Urothelium cell line (cell line): ENCODE results near the gene RNF141.

Source experiments
- DNase-seq: peaks from one replicate; pipeline ENCODE4 v3.0.0; 2011; ENCODE audit warnings: low spot score, mixed read lengths
- FAIRE-seq: peaks from 2 replicates; lab custom pipeline; 2011; peaks lifted over from hg19 to GRCh38; lab: Jason Lieb, UNC

RNF141 gene

DNA sequence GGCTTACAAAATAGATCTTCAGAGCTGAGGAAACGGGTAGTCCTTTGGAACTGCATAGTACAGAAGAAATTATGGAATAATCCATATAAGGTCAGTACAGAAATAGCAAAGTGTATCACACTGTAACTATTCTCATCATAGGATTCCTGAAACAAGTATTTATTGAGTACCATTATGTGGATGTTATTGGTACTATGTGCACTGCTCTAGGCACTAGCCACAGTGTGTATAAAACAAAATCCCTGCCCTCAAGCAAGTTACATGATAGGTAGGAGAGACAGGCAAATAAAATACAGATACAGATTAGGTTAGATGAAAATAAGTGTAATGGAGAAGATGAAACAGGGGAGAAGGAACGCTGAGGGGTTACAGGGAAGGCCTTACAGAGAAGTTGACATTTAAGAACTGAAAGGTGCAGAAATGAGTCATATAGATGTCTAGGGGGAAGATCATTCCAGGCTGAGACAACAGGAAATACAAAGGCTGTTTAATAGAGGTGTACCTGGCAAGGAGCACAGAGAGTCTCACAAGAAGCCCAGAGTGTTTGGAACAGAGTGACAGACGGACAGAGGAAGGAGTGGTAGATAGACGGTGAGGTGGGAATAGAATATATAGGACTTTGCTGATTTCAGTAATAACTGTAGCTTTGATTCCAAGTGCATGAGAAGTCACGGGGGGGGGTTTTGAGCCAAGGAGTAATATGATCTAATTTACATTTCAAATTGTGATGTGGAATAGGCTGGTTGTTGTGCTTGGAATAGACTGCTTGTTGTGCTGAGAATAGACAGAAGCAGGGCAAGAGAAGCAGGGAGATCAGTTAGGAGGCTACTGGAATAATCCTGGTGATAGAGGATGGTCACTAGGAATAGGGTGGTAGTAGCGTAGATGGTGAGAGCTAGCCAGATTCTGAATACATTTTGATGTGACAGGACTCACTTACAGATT is 13.7 kb downstream of the RNF141 start:
- no peak for FAIRE-seq
- no peak for DNase-seq

DNA sequence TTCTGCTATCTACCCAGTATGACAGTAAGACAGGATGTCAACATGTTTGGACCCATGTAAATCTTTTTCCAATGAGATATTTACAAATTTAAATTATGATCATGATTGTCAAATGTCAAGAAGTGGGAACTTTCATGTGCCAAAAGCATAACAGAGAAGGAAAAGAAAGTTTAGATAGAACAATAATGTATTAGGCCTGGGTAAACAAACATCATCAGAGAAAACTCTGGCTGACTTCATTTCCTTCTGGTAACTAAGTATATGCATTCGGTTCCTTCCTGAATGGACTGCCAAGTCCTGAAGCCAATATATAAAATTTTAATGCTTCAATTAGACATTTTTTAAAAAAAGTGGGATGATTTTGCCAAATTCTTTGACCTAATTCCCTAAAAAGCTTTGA is 16.5 kb downstream of the RNF141 start:
- no peak for DNase-seq
- FAIRE-seq = no peak

DNA sequence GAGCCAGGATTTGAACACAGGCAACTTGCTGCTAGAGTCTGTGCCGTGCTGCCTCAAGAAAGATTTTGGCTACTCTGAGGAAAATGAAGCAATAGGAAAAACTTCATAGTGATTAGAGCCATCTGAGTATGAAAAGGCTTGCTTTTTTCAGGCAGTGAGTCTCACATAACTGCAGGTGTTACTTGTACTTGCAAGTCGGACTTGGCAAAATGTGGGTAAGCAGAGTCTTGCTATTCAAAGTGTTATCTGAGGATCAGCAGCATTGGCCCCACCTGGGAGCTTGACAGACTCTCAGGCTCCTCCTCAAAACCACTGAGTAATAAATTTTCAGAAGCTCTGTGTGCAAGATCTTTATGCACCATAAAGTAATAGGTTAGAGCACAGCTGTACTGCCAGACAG is 18.1 kb downstream of the RNF141 start:
- no peak for FAIRE-seq

DNA sequence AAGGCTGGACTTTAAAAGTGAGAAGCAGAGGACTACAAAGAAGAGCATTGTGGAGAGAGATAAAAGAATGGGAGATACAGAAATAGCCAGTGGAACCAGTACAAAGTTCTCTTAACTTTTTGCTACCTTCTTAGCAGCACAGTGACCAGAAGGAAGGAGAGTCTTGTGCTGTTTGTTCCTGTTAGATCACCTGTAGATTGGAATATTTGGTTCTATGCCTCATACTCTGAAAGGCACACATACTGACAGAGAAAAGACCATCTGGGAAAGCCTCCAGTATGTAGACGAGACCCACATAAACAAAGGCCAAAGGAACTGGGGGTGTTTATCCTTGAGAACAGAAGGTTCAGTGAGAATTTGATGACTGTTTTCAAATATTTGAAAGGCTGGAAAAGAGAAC is 18.7 kb downstream of the RNF141 start:
- DNase-seq (no peak), FAIRE-seq (no peak)

More for the DNA sequence above, 18.1 kb downstream of the RNF141 start:
- DNase-seq = no peak

DNA sequence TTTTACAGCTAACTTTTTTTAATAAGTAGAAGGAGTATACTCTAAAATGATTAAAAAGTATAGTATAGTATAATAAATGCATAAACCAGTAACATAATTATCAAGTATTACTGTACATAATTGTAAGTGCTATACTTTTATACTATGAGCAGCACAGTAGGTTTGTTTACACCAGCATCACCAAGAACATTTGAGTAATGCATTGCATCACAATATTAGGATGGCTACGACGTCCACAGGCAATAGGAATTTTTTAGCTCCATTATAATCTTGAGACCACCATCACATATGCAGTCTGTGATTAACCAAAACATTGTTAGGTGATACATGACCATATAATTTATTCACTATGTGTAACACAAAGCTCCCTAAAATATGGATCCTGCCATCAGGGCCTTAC is 20.4 kb downstream of the RNF141 start:
- DNase-seq = no peak
- no peak for FAIRE-seq

DNA sequence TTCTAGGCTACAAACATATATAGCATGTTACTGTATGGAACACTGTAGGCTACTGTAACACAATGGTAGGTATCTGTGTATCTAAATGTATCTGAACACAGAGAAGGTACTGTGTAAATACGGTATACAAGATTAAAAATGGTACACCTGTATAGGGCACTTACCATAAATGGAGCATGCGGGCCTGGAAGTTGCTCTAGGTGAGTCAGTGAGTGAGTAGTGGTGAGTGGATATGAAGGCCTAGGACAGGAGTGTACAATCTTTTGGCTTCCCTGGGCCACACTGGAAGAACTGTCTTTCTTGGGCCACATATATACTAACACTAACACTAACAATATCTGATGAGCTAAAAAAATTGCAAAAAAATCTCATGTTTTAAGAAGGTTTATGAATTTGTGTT is 21.4 kb downstream of the RNF141 start:
- FAIRE-seq = no peak
- no peak for DNase-seq

DNA sequence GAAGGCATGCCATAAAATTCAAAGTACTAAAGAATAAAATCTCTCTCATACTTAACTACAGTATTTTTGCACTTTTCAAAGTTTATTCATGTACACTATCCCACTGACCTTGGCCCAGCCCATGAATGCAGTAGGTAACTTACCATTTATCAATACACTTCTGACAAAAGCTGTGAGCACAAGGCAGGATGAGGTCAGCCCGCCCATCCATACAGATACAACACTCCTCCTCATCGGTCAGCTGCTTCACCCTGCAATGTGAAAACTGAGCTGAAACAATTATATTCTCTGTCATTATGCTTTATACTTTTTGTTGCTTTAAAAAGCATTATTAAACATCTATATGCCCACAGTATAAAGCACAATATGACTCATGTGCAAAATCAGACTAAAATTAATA is 22.1 kb downstream of the RNF141 start:
- FAIRE-seq = no peak
- no peak for DNase-seq

DNA sequence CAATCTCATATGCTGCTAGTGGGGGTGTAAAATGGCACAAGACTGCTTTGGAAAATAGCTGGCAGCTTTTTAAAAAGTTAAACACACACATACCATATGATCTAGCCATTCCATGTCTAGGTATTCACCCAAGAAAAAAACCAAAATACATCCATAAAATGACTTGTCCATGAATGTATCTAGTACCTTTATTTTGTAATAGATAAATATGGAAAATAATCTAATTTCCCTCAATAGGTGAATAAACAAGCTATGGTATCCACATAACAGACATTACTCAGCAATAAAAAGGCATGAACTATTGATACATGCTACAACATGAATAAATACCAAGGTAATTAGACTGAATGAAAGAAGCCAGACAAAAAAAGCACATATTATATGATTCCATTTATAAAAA is 22.9 kb downstream of the RNF141 start:
- DNase-seq (no peak), FAIRE-seq (no peak)

DNA sequence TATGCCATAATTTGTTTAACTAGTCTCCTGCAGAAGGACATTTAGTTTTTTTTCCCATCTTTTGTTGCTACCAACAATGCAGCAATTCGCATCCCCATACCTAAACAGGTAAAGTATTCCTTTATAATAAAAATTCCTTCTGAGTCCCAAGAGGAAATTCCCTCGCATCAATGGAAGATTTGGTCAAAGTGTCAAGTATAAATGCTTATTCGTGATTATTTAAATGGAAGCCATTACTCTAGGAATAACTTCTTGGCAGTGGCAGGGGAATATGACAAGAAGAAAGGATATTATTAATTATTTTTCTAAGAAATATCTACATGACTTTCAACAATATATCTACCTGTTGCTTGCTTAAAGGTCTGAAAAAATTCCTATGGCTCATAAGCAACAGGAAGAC is 25.6 kb downstream of the RNF141 start:
- FAIRE-seq (no peak), DNase-seq (no peak)

DNA sequence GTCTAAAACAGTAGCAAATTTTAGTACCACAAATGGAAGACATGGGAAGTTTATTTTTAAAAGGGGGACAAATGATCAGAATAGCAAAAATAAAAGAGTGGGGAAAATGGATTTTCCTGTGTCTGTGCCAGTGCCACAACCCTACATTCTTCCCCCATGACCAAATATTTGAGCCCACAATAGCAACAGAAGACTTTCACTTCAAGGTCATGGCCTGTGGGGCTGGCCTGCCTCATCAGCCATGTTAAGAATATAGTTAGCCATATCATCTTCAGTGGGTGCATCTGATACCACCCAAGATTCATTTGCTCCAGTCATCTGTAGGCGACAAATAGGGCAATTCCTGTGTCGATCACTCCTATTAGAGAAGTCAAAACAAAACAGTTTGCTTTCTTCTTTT is 26.3 kb downstream of the RNF141 start:
- no peak for FAIRE-seq
- no peak for DNase-seq

DNA sequence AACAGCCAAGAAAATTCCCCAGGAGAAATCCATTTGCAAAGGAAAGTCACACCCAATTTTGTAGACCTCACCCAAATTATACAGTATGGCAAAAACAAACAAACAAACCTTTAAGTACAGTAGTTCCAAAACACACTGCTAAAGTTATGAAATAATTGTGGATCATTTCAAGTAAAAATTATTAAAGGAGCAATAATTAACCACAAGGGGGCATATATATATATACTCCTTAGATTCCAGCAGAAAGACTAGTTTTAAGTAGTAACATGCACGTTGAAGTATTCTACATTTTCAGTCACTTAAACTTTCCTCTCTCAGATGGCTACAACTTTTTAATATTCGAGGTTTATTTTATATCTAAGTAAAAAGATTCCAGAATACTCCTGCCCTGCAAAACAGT is 26.8 kb downstream of the RNF141 start:
- DNase-seq (no peak), FAIRE-seq (no peak)

DNA sequence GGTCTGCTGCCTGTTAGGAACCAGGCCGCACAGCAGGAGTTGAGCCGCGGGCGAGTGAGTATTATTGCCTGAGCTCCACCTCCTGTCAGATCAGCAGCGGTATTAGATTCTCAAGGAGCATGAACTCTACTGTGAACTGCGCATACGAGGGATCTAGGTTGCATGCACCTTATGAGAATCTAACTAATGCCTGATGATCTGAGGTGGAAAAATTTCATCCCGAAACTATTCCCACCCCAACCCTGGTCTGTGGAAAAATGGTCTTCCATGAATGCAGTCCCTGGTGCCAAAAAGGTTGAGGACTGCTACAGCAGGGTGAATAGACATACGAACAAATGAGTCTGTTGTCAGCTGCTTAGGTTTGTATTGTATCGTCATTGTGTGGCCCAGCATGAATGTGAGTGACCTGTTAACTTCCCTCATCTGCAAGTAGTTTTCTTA is 29.8 kb downstream of the RNF141 start:
- DNase-seq (no peak), FAIRE-seq (no peak)

DNA sequence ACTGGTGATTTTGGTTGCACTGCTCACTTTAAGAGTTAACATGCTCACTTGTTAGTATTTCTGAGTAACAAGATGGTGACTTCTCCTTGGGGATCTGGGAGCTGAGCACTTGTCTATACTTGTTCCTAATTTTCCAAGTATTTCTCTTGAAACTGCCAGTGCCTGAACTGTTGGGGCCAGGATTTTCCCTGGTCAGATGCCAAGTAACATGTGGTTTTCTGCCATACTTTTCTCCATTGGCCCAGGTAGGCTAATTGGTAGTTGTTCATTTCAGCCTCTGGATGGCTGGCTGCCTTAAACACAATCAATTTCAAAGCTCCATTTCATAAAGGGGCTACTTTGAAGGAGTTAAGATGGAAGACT is 35.0 kb downstream of the RNF141 start:
- FAIRE-seq (no peak), DNase-seq (no peak)

DNA sequence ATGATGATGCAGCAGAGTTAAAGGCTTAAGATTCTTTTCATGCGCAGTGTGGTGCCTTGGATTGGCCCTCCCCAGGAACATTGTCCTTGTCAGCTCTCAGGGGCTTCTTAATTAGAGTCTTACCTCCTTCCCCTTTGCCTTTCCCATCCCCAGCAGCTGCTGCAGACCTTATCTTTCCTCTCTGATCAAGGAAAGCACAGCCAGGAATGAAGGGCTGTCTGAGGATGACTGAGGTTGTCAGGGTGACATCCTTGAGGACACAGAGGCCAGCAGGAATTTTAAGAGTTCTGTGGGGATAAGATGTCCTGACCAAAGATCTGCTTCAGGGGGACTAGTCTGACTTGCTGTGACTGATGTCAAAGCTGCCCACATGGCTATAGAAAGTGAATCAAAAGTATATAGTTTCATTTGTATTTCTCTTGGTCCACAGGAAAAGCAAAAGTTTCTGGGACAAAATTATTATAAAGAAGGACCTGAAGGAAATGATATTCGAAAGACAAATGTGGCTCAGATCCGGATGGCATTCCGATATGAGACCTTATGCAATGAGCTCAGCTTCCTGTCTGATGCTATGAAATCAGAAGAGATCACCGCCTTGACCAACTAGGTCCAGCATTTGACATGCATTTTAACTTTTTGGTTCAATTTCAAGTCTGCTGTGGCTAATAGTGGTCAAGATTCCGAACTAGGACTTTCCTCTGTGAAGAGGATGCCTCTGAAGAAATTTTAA is 35.5 kb downstream of the RNF141 start:
- FAIRE-seq (no peak), DNase-seq (no peak)

DNA sequence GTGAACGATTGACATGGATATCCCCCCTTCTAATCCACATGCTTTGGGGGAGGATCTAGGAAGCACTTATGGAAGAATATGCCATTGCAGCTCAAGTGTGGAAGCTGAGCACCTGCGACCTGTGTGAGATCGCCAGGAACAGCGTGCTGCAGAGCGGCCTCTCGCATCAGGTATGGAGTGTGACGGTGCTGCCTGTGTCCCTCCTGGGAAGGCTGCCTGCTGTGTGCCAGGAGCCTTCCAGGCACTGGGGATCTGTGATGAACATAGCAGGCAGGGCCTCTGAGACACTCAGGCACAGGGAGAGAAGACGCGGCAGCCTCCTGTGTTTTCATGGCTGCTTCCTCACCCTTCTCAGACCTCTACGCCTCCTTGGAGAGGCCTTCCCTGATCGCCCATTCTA is 36.5 kb downstream of the RNF141 start:
- FAIRE-seq = no peak
- DNase-seq = no peak

DNA sequence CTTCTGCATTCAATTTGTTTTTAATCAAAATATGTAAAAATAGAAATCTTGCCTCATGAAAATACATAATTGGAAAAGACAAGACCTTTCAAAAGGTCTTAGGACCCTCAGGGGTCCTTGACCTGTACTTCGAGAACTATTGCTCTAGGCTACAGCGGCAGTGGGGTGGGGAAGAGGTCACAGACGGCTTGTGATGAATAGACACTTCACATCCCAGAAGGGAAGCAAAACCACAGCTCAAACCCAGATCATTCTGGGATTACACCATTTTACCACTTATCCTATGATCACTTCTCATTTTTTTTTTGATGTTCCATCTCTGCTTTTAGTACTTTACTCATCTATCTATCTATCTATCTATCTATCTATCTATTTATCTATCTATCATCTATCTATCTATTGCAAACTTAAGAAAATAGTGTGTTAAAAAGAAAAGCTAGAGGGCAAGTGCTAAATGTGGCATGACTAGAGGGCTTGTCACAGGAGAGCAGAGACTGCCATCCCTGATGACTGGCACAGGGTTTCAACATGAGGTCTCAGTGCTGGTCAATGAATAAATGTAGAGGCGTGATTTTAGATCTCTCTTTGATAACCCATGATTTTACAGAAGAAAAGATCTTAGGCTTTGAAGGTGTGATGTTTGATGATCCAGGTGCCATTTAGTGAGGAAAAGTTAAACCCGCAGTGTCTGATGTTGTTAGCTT is 37.1 kb downstream of the RNF141 start:
- no peak for FAIRE-seq
- DNase-seq = no peak

DNA sequence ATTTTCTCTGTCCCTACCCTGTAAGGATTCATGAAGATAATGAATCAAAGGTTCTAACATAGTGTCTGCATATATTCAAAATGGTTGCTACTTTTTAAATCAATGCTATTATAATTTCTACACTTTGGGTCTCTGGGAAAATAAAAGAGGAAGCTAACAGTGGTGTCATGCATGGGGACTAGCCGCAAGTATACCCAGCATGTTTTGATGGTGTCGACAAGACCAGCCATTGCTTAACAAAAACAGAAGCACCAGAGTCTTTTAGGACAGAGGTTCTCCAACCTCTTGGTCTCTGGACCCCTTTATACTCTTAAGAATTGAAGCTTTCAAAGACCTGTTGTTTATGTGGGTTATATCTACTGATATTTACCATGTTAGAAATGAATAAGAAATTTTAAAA is 37.8 kb downstream of the RNF141 start:
- FAIRE-seq (no peak), DNase-seq (no peak)

DNA sequence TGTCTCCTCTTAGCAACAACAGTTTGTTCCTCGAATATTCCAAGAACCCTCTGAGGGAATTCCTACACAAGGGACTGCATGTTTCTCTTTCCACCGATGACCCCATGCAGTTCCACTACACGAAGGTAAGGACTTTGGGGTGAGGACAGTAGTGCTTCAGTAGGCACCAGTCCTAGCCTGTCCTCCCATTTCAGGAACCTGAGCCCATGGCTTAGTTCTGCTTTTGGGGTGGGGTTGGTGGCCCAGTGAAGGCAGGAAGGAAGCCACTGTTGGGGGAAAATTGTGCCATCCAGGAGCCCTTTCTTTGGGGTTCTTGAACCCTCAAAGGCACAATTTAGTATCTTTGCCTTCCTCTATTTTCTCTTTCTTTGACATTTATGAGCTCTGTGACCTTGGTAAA is 38.2 kb downstream of the RNF141 start:
- FAIRE-seq = no peak
- no peak for DNase-seq

DNA sequence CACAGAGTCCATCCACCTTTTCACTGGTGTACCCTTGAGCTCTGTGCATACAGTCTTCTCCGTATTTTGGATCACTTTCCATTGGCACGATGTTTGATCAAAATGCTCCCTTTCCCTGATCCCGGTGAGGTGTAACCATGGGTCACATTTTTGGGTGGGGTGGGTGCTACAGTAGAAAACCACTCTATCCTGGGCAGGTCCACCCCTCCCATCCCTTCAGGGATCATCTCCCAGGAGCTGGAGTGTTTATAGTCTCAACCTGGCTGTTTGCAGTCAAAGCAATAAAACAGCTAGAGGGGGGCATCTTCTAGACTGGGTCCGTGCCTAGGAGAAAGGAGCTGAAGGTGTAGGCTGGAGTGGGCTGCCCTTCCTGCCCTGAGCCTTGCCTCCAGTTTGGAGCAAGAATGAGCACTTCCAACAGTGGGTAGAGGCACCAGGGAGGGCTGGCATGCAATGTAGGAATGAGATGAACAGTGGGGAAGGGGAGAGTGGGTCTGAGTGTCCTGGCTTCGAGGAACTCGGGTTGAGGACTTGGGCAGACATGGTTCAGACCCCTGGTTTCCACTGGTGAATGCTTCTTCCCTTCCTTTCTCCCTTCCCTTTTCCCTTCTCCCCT is 38.8 kb downstream of the RNF141 start:
- DNase-seq = no peak
- no peak for FAIRE-seq

DNA sequence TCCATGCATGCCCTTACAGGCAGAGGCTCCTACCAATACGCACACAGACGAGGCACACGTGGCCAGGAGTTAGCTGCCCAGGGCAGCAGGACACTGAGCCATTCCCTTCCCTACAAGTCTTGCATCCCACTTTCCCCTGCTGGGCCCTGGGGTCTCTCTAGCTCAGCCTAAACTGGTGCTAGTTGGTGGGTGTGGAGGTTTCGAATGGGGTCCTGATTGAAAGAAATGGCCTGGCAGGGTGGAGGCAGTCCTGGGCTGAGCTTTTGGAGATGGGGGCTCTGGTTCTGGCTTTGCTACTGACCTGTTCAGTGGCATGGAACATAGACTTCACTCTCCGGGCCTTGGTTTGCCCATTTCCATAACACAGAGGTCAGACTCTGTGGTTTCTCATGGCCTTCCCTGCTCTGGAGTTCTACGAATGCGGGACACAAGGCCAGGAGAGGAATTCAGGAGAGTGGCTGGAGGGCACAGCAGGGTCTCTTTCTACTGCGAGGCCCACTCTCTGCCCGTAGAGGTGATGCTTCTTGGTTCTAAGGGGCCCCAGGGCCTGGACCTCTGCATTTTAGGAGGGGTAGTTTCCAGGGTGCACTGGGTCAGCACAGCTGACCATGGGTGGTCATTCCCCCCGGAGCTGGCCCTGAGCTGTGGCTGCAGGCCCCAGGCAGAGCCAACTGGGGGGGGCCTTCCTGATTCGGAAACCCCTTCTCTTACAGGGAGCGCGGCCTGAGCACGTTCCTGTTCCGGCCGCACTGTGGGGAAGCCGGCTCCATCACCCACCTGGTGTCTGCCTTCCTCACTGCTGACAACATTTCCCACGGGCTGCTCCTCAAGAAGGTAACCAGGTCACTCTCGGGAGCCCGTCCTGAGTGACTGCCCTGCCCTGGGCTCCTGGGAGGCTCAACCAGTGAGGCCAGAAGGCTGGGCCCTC is 40.0 kb downstream of the RNF141 start:
- FAIRE-seq = no peak
- DNase-seq = no peak
